Fibroblast of lung (primary cell): Measurements from ENCODE around the gene TBK1. TPM values are rescaled to one million over a fixed set of nuclear protein-coding genes. Genes with fewer than 3 reads are reported as not detected.

Experiments
- DNase-seq, 2 donors: peaks; one replicate each; pipeline versions ENCODE4 v3.0.0 to v3.0.0-alpha.2; 2010; ENCODE audit warnings: low read depth in 2 of 2
- H2AFZ ChIP-seq: 2 replicates; pipeline ENCODE4 v1.5.1; 2012; ENCODE audit warnings: low read length, control low read depth, inconsistent platforms
- H3K27ac ChIP-seq: 2 replicates; pipeline ENCODE4 v1.5.1; 2011; ENCODE audit warnings: low read length, control low read depth; ENCODE audit not compliant: insufficient read depth
- H3K27me3 ChIP-seq: 2 replicates; pipeline ENCODE4 v1.5.1; 2011; ENCODE audit warnings: mild to moderate bottlenecking, low read length; ENCODE audit not compliant: control insufficient read depth, insufficient read depth
- H3K36me3 ChIP-seq: 2 replicates; pipeline ENCODE4 v1.5.1; 2011; ENCODE audit warnings: low read length; ENCODE audit not compliant: control insufficient read depth, insufficient read depth
- H3K4me1 ChIP-seq: 2 replicates; pipeline ENCODE4 v1.5.1; 2011; ENCODE audit warnings: low read length; ENCODE audit not compliant: control insufficient read depth, insufficient read depth; ENCODE audit errors: extremely low read depth
- H3K4me2 ChIP-seq: 2 replicates; pipeline ENCODE4 v1.5.1; 2011; ENCODE audit warnings: low read length, control low read depth; ENCODE audit not compliant: insufficient read depth; ENCODE audit errors: extremely low read depth
- H3K4me3 ChIP-seq, 4 experiments: fragments of 200-600 bp in 1 of 4; sonication (generic) in 1 of 4; replicated peaks in 1 of 4; 2 replicates each; pipeline ENCODE4 v1.5.1; 2011 to 2016; ENCODE audit warnings: low read length in 4 of 4, low read depth in 3 of 4, mild to moderate bottlenecking in 3 of 4, control low read depth in 2 of 4, inconsistent platforms in 1 of 4, mixed read lengths in 1 of 4; ENCODE audit not compliant: insufficient read depth in 1 of 4; ENCODE audit errors: control extremely low read depth in 1 of 4
- H3K79me2 ChIP-seq: 2 replicates; pipeline ENCODE4 v1.5.1; 2012; ENCODE audit warnings: mild to moderate bottlenecking, low read length, inconsistent platforms; ENCODE audit not compliant: control insufficient read depth, insufficient read depth
- H3K9ac ChIP-seq: 2 replicates; pipeline ENCODE4 v1.5.1; 2011; ENCODE audit warnings: mild to moderate bottlenecking, low read length, control low read depth; ENCODE audit not compliant: insufficient read depth
- H3K9me3 ChIP-seq: 2 replicates; pipeline ENCODE4 v1.5.1; 2012; ENCODE audit warnings: low read depth, low read length; ENCODE audit not compliant: control insufficient read depth, insufficient read depth
- H4K20me1 ChIP-seq: 2 replicates; pipeline ENCODE4 v1.5.1; 2011; ENCODE audit warnings: low read length; ENCODE audit not compliant: control insufficient read depth, insufficient read depth; ENCODE audit errors: extremely low read depth
- EZH2 ChIP-seq: IDR thresholded peaks from 2 replicates; pipeline ENCODE4 v1.5.1; 2012; ENCODE audit warnings: low read length, control low read depth, mild to moderate bottlenecking; ENCODE audit errors: missing control alignments
- polyA plus RNA-seq, 2 donors: library from polyadenylated mRNA; depleted of rRNA in 1 of 2; stranded (reverse) in 1 of 2; unstranded in 1 of 2; fragments of >200 nt; gene quantifications; 2 replicates each; pipeline ENCODE4 v1.2.1, GENCODE V29; 2011 to 2012; ENCODE audit warnings: missing spikeins in 1 of 2
- total RNA-seq: library from RNA; depleted of rRNA; stranded (reverse); fragments of >200 nt; gene quantifications from 2 replicates; pipeline ENCODE4 v1.2.1, GENCODE V29; 2014
- TF ChIP-seq, protein P1 (sequence below), 2 donors: IDR thresholded peaks in 1 of 2; conservative IDR thresholded peaks in 1 of 2; 1 replicate in 1 of 2; 2 replicates in 1 of 2; pipeline ENCODE4 v1.5.1; 2011 to 2012; ENCODE audit warnings: low read length in 2 of 2, control low read depth in 1 of 2, inconsistent platforms in 1 of 2, low read depth in 1 of 2, mild to moderate bottlenecking in 1 of 2

The TBK1 gene
- total and polyA plus RNA-seq, 2 donors (not counting 1 experiment from before 2014, with no cell fraction given) = 26.5 to 42.9 TPM

- H3K4me2 ChIP-seq = no peak overlapping the region
- no peaks in the 10 kb centered on the region for H3K9me3 ChIP-seq
- no peak overlapping the region for H3K9ac ChIP-seq
- no peaks in the 10 kb centered on the region for H4K20me1 ChIP-seq
- no peak for DNase-seq
- no peak overlapping the region for H3K27ac ChIP-seq
- no peaks in the 10 kb centered on the region for H3K36me3 ChIP-seq
- no peak overlapping the region for H2AFZ ChIP-seq
- no peak overlapping the region for H3K4me3 ChIP-seq
- no peaks in the 10 kb centered on the region for H3K27me3 ChIP-seq
- no peaks in the 10 kb centered on the region for H3K79me2 ChIP-seq
- TF ChIP-seq EZH2 = no peak
- TF ChIP-seq, protein P1, sequence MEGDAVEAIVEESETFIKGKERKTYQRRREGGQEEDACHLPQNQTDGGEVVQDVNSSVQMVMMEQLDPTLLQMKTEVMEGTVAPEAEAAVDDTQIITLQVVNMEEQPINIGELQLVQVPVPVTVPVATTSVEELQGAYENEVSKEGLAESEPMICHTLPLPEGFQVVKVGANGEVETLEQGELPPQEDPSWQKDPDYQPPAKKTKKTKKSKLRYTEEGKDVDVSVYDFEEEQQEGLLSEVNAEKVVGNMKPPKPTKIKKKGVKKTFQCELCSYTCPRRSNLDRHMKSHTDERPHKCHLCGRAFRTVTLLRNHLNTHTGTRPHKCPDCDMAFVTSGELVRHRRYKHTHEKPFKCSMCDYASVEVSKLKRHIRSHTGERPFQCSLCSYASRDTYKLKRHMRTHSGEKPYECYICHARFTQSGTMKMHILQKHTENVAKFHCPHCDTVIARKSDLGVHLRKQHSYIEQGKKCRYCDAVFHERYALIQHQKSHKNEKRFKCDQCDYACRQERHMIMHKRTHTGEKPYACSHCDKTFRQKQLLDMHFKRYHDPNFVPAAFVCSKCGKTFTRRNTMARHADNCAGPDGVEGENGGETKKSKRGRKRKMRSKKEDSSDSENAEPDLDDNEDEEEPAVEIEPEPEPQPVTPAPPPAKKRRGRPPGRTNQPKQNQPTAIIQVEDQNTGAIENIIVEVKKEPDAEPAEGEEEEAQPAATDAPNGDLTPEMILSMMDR (conservative IDR thresholded peaks at IDR 0.05 in 1 of 2, IDR thresholded peaks at IDR 0.05 in 1 of 2; ENCODE audit: low read depth in 1 of 2, low read length in 2 of 2) = no peak
- no peaks in the 10 kb centered on the region for H3K4me1 ChIP-seq
These were observed 93.1 kb downstream of the TBK1 start for GRCh38 chr12:64545081-64545382.

DNA sequence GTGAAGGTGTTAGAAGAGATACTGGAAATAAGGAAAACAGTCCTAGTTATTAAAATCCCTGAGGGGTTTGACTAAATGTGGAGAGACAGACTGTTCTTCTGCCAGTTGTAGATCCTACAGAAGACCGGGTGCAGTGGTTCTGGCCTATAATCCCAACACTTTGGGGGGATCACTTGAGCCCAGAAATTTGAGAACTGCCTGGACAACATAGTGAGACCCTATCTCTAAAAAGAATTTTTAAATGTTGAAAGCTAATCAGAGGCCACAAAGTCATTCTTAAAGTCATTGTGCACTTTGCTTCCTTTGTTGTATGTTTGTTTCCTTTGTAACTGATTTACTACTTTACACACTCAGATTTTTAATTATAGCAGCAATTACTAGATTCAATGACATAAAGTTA, 97.2 kb downstream of the TBK1 start:
- H3K27me3 ChIP-seq = no peaks in the 10 kb centered on the region
- no peak overlapping the region for H3K27ac ChIP-seq
- no peak overlapping the region for H3K4me2 ChIP-seq
- H3K4me3 ChIP-seq = no peak overlapping the region
- TF ChIP-seq, protein P1 (conservative IDR thresholded peaks at IDR 0.05 in 1 of 2, IDR thresholded peaks at IDR 0.05 in 1 of 2; ENCODE audit: low read depth in 1 of 2, low read length in 2 of 2) = no peak
- TF ChIP-seq EZH2 = no peak
- H3K4me1 ChIP-seq = no peaks in the 10 kb centered on the region
- H3K9me3 ChIP-seq = no peaks in the 10 kb centered on the region
- DNase-seq = no peak
- H3K36me3 ChIP-seq = no peaks in the 10 kb centered on the region
- H3K79me2 ChIP-seq = no peaks in the 10 kb centered on the region
- H3K9ac ChIP-seq = no peak overlapping the region
- no peak overlapping the region for H2AFZ ChIP-seq
- H4K20me1 ChIP-seq = no peaks in the 10 kb centered on the region

GRCh38 chr12:64550755-64551154, 98.8 kb downstream of the TBK1 start:
- H4K20me1 ChIP-seq = no peaks in the 10 kb centered on the region
- TF ChIP-seq, protein P1 (conservative IDR thresholded peaks at IDR 0.05 in 1 of 2, IDR thresholded peaks at IDR 0.05 in 1 of 2; ENCODE audit: low read depth in 1 of 2, low read length in 2 of 2) = no peak
- no peak for TF ChIP-seq EZH2
- H3K27ac ChIP-seq = no peak overlapping the region
- no peaks in the 10 kb centered on the region for H3K4me1 ChIP-seq
- H3K79me2 ChIP-seq = no peaks in the 10 kb centered on the region
- no peak overlapping the region for H3K9ac ChIP-seq
- H3K4me3 ChIP-seq = no peak overlapping the region
- H3K27me3 ChIP-seq = no peaks in the 10 kb centered on the region
- no peaks in the 10 kb centered on the region for H3K9me3 ChIP-seq
- no peak overlapping the region for H2AFZ ChIP-seq
- no peaks in the 10 kb centered on the region for H3K36me3 ChIP-seq
- DNase-seq = no peak
- no peak overlapping the region for H3K4me2 ChIP-seq
